Nephron (organoid): Measurements from ENCODE around the gene CSKMT.
A peak's percentile ranks its signal among the peaks of the same experiment; 100 is the strongest.

Experiments
- H3K27ac Mint-ChIP-seq, 3 experiments: 2 replicates each; pipeline ENCODE4 v1.8.0; 2020; ENCODE audit warnings: mixed read lengths in 3 of 3, mild to moderate bottlenecking in 2 of 3, moderate library complexity in 1 of 3
- H3K27me3 Mint-ChIP-seq: 2 replicates; pipeline ENCODE4 v1.8.0; 2021; ENCODE audit warnings: low read depth, mild to moderate bottlenecking, moderate library complexity, mixed read lengths
- H3K36me3 Mint-ChIP-seq: 2 replicates; pipeline ENCODE4 v1.8.0; 2020; ENCODE audit warnings: low read depth, mixed read lengths
- H3K4me1 Mint-ChIP-seq: 2 replicates; pipeline ENCODE4 v1.8.0; 2020; ENCODE audit warnings: mixed read lengths
- H3K4me3 Mint-ChIP-seq, 3 experiments: 2 replicates each; pipeline ENCODE4 v1.8.0; 2020; ENCODE audit warnings: mild to moderate bottlenecking in 3 of 3, mixed read lengths in 3 of 3, moderate library complexity in 2 of 3
- H3K9me3 Mint-ChIP-seq: 2 replicates; pipeline ENCODE4 v1.8.0; 2020; ENCODE audit warnings: mixed read lengths
- TF ChIP-seq, protein P1 (sequence below), 3 experiments: fragments of 200-600 bp; sonication (generic); IDR thresholded peaks; one replicate each; pipeline ENCODE4 v1.5.0; 2021; ENCODE audit warnings: antibody characterized with exemption in 3 of 3; ENCODE audit not compliant: unreplicated experiment in 3 of 3

CSKMT gene

DNA sequence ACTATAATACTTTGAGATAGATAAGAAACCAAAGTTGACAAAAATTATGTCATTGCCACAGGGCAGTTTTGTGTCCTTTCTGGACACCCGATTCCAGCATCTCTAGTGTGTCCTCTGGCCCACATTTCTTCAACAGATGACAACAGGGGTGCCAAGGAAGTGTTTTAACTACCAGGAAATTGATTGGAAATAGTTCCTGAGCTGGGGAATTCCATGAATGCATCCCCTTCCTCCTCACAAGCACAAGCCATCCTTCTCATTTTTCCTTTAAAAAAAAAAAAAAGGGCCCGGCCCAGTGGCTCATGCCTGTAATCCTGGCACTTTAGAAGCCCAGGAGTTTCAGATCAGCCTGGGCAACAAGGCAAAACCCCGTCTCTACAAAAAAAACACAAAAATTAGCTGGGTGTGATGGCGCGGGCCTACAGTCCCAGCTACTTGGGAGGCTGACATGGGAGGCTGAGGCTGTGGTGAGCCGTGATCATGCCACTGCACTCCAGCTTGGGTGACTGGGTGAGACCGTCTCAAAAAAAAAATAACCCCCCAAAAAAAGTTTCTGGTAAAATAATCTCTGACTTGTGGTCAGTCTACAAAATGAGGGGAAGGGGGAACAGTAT is 42.5 kb upstream of the CSKMT start:
- H3K9me3 Mint-ChIP-seq: no peaks in the 10 kb centered on the region
- no peaks in the 10 kb centered on the region for H3K27me3 Mint-ChIP-seq
- peaks cover 21% of the 10 kb centered on the region for H3K4me1 Mint-ChIP-seq
- peak overlapping the region; percentile 94 to 96 (median 95) for H3K27ac Mint-ChIP-seq
- TF ChIP-seq, protein P1, sequence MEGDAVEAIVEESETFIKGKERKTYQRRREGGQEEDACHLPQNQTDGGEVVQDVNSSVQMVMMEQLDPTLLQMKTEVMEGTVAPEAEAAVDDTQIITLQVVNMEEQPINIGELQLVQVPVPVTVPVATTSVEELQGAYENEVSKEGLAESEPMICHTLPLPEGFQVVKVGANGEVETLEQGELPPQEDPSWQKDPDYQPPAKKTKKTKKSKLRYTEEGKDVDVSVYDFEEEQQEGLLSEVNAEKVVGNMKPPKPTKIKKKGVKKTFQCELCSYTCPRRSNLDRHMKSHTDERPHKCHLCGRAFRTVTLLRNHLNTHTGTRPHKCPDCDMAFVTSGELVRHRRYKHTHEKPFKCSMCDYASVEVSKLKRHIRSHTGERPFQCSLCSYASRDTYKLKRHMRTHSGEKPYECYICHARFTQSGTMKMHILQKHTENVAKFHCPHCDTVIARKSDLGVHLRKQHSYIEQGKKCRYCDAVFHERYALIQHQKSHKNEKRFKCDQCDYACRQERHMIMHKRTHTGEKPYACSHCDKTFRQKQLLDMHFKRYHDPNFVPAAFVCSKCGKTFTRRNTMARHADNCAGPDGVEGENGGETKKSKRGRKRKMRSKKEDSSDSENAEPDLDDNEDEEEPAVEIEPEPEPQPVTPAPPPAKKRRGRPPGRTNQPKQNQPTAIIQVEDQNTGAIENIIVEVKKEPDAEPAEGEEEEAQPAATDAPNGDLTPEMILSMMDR (IDR thresholded peaks at IDR 0.05; ENCODE audit: unreplicated experiment in 3 of 3): no peak
- peak overlapping the region; percentile 79 to 91 (median 80) for H3K4me3 Mint-ChIP-seq
- peaks cover 31% of the 10 kb centered on the region for H3K36me3 Mint-ChIP-seq

DNA sequence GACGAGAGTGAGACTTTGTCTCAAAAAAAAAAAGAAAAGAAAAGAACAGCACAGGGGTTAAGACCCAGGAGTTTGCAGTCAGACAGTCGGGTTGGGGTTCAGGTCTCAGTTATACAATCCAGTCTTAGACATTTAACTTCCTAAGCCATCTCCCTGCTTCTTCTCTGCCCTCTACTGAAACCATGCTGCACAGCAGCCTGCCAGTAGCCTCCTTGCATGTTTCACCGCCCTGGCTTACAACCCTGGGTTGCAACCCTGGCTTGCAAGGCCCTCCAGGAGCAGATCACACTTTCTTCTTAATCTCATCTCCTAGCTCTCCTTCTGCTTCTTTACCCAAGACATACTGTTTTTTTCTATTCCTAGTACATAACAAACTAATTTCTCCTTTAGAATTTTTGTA is 37.4 kb upstream of the CSKMT start:
- no peak overlapping the region for H3K4me3 Mint-ChIP-seq
- no peaks in the 10 kb centered on the region for H3K4me1 Mint-ChIP-seq
- no peaks in the 10 kb centered on the region for H3K9me3 Mint-ChIP-seq
- H3K27me3 Mint-ChIP-seq: no peaks in the 10 kb centered on the region
- peak overlapping the region in 1 of 3 experiments; percentile 6 for H3K27ac Mint-ChIP-seq
- TF ChIP-seq, protein P1 (IDR thresholded peaks at IDR 0.05; ENCODE audit: unreplicated experiment in 3 of 3): no peak
- H3K36me3 Mint-ChIP-seq: peaks cover 70% of the 10 kb centered on the region

DNA sequence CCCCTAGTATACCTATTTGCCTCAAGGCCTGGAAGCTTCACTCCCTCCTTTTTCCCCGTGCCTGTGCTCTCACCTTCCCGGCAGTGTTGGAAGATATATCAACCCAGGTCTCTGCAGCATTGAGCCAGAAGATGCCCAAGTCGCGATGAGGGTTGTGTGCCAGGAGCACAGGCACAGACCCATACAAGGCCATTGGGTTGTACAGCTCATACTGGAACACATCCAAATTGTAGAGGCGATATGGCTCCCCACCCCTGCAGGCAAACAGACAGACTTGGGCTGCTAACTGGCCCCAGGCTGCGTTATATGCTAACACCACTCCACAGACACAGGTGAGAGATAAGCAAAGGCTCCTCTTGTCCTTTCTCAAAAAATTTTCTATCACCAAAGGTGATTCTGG is 32.6 kb upstream of the CSKMT start:
- H3K27ac Mint-ChIP-seq: no peak overlapping the region
- H3K9me3 Mint-ChIP-seq: no peaks in the 10 kb centered on the region
- no peaks in the 10 kb centered on the region for H3K4me1 Mint-ChIP-seq
- no peak overlapping the region for H3K4me3 Mint-ChIP-seq
- TF ChIP-seq, protein P1 (IDR thresholded peaks at IDR 0.05; ENCODE audit: unreplicated experiment in 3 of 3): no peak
- no peaks in the 10 kb centered on the region for H3K27me3 Mint-ChIP-seq
- peaks cover 78% of the 10 kb centered on the region for H3K36me3 Mint-ChIP-seq

DNA sequence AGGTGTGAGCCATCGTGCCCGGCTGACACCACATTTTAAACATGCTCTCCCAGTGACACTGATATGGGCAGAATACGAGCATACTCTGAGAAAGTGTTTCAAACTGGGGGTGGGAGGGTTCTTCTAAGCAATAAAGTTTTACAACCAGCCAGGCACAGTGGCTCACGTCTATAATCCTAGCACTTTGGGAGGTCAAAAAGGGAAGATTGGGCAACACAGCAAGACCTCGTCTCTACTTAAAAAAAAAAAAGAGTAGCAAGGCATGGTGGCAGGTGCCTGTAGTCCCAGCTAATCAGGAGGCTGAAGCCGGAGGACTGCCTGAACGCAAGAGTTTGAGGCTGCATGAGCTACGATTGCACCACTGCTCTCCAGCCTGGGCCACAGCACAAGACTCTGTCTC is 20.9 kb upstream of the CSKMT start:
- no peaks in the 10 kb centered on the region for H3K9me3 Mint-ChIP-seq
- peak overlapping the region; percentile 66 to 80 (median 72) for H3K4me3 Mint-ChIP-seq
- H3K27ac Mint-ChIP-seq: peak overlapping the region; percentile 51 to 93 (median 85)
- peaks cover 25% of the 10 kb centered on the region for H3K36me3 Mint-ChIP-seq
- TF ChIP-seq, protein P1 (IDR thresholded peaks at IDR 0.05; ENCODE audit: unreplicated experiment in 3 of 3): no peak
- H3K27me3 Mint-ChIP-seq: no peaks in the 10 kb centered on the region
- peaks cover 15% of the 10 kb centered on the region for H3K4me1 Mint-ChIP-seq

DNA sequence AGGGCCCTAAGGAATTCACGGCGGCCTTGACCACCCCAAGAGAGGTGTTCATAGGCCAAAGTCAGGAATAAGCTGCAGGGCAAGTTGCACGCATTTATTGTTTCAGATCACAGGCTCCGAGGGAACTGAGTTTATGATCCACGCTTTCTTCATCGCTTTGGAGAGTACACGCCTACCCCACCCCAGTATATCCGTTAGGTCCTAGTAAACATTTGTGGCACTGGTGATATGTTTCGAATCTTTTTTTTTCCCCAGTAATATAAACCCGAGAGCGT is 19.5 kb upstream of the CSKMT start:
- TF ChIP-seq, protein P1 (IDR thresholded peaks at IDR 0.05; ENCODE audit: unreplicated experiment in 3 of 3): no peak
- peaks cover 21% of the 10 kb centered on the region for H3K36me3 Mint-ChIP-seq

More for the DNA sequence above, 19.5 kb upstream of the CSKMT start:
- Mint-ChIP-seq H3K27ac (peak overlapping the region; percentile 85 to 99 (median 94)), H3K27me3 (no peaks in the 10 kb centered on the region), H3K4me1 (peaks cover 15% of the 10 kb centered on the region), H3K4me3 (peak overlapping the region; percentile 98 to 100 (median 99)), H3K9me3 (no peaks in the 10 kb centered on the region)
